GM19193 (cell line): ENCODE results near the gene NTSR1.

Experiments
- POLR2A ChIP-seq: IDR thresholded peaks from 4 replicates; pipeline ENCODE4 v1.6.1; 2011; ENCODE audit not compliant: insufficient read depth, insufficient read length; ENCODE audit errors: extremely low read depth

NTSR1 gene

DNA sequence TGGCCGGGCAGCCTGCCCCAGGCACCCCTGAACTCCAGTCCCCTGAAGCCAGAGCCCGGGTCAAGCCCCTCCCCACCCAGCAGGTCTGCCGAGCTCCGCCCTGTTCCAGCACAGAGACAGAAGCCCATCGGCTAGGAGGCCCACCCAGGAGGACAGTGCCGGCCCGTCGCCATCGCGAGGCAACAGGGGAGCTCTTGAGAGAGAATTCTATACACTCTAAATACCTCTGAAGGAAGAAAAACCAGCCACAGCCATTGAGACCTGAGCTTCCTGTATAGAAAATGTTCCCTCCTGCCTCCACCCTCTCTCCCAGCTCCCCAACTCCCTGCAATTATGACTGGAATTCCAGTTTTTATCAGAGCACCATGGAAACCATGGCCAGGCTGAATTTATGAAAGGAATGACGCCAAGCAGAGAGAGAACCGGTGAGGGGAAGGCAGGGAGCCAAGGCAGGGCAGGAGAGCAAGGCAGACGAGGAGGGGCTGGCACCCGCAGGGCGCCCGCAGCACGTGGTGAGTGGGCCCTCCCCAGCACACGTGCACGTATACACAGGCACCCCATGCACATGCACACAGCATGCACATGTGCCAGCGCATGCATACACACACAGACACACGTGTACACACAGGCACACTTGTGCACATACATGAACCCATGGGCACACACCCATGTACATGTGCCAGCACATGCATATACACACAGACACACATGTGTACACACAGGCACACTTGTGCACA lies 60.1 kb downstream of the NTSR1 start:
- TF ChIP-seq POLR2A: no peak

DNA sequence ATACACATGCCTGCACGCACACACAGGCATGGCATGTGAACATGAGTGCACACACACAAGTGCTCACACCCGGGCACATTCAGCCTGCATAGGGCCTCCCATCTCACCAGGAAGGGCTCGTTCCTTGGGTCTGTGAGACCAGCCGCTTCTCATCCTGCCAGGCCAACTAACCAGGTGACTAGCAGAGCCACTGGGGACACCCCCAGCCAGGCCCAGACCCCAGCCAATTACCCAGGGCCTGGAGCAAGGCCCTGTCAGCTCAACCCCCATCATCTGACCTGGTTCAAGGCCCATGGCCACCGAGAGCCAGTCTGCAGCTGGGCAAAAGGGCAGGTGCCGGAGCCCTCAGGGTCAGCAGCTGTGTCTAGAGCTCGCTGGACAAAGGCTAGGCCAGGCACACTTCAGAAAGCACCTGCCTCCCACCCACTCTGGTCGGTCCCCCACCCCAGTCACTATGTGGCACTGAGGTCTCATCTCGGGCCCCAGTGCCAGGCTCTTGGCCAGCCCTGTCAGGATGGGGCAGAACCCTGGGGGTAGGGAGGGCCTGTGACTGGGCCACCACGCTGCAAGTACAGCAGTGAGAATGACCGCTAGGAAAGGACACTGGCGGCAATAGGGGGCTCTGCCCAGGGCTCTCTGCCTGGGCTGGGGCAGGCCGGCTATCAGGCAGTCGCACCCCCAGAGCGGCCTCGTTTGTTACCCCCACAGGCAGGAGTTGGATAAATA lies 60.9 kb downstream of the NTSR1 start:
- TF ChIP-seq POLR2A: no peak

DNA sequence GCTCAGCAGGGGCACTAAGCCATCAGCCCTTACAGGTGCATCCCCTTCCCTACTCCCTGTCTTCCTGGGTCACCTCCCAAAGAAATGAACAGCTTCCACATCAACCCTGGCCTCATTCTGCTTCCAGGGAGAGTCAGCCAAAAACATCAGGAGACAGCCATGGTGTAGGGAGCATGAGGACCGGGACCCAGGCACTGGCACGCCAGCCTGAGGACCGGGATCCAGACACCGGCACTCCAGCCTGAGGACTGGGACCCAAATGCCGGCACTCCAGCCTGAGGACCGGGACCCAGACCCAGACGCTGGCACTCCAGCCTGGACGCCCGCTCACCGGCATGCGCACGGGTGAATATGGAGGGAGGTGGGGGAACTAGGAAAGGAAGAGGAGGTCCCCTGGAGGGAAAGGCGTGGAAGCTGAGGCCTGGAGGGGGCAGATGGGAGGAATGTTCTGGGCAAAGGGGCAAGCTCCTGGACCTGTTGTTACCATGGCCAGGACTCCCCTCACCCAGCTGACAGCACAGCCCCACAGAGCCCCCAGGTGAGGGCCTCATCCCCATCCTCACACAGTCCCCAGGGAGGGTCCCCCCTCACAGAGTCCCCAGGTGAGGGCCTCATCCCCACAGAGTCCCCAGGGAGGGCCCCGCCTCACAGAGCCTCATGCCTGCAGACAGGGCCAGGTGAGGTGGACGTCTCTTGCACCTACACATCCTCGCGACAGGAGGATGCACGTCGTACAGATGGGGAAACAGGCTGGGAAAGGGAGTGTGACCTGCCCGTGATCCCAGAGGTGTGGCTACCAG lies 61.7 kb downstream of the NTSR1 start:
- TF ChIP-seq POLR2A: no peak

DNA sequence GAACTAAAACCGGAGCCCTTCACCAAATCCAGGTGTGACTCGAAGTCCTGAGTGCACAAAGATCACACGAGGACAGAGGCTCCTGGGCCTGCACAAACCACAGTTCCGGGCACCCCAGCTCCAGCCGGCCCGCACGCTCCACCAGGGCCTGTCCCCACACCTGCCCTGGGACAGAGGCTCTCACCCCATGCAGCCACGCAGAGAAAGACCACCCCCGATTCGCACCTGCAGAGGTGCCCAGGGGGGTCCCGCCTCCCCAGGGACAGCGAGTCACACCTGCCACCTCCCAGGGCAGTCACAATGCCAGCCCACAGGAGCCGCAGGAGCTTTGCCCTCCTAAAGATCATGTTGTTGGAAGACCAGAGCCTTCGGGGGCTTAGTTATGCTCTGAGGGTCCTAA lies 62.3 kb downstream of the NTSR1 start:
- TF ChIP-seq POLR2A: no peak

DNA sequence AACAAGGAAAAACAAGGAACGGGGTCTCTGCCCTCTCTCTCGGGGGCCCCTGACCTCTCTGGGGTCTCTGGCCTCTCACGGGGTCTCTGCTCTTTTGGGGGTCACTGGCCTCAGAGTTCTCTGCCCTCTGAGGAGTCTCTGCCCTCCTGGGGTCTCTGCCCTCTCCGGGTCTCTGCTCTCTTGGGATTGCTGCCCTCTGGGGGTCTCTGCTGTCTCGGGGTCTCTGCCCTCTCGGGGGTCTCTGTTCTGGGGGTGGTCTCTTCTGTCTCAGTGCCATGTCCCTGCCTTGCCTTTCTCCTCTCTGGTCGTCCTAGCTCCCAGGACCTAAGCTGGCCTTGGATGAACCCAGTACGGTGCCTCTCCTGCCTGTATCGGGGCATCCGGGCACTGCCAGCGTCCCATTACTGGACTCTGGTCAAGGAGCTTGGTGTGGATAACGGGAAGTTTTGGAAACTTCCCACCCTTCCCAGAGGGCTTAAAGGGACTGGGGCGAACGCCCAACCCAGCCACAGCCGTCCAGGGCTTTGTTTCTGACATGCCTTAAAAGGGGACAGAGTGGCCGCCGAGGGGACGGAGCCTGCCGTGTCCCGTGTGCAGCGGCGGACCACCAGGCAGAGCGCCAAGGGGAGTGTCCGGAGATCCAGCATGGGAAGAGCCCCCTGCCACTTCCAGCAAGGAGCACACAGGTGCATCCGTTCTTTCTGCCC lies 62.9 kb downstream of the NTSR1 start:
- TF ChIP-seq POLR2A: no peak

DNA sequence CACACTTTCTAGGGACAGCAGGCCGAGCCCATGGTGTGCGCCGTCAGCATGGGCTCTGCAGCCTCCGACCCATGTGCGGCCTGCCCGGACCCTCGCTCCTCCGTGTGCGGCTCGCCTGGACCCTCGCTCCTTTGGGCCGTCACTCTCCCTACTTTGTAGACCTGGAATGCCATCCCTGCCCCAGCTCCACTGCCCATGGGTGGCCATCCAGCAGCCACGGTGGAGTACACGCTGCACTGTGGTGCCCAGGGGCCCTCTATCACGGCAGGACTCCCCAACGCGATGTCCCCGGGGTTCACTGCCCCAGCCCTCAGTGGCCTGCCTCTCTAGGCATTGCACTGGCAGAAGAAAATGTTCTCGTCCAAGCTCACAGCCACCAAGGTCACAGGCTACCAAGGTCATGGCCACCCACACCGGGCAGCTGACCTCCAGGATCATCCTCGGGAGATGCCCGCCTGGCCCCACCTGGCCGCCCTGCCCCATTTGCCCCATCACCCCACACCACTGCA lies 63.5 kb downstream of the NTSR1 start:
- no peak for TF ChIP-seq POLR2A

DNA sequence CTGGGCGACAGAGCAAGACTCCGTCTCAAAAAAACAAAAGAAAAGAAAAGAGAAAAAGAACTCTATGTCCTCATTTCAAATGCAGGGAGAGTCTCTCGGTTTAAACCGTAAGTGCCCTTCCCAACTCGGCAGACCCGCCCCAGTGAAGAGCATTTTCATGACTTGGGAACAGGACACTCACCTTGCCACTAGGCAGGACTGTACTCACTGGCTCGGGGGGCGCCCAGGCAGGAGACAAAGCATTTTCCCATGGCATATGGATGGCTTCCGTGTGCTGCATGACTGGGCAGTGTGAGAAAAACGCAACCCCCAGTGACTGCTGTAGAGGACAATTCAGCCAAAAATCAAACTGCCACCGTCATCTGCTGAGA lies 64.0 kb downstream of the NTSR1 start:
- TF ChIP-seq POLR2A: no peak

DNA sequence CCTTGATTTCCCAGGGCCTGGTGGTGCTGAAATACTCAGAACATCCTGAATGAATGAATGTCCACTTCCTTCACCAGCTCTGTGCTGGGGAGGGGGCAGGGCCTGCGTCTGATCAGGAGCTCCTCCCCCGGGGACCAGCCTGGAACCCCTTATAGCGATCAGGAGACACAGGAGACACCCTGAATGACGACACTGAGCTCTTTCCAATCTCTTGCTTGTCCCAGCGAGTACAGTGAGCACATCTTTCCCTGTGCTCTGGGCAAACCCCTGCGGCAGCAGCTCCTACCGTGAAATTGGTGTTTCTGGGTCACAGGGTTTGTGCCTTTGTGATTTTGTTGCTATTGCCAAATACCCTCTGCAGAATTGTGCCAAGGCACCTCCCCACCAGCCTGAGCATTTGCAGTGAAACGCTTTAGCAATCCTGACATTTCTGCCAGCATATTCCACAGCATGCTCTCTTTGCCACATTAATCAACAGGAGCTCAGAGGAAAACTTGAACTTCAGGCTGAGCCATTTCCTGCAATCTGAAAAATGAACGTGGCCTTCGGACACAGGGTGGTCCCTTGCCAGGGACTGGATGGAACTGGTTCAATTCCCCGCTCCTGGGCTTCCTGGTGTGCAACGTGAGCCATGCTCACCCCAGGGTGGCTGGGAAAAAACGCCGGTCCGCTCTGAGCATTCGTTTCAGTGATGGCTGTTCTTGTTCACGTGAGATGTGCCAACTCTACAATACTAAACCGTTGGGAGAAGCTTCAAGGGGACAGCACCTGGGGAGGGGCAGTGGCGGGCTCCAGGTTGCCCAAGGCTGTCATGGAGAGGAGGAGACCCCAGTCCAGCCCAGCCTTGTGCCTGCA lies 64.6 kb downstream of the NTSR1 start:
- TF ChIP-seq POLR2A: no peak

DNA sequence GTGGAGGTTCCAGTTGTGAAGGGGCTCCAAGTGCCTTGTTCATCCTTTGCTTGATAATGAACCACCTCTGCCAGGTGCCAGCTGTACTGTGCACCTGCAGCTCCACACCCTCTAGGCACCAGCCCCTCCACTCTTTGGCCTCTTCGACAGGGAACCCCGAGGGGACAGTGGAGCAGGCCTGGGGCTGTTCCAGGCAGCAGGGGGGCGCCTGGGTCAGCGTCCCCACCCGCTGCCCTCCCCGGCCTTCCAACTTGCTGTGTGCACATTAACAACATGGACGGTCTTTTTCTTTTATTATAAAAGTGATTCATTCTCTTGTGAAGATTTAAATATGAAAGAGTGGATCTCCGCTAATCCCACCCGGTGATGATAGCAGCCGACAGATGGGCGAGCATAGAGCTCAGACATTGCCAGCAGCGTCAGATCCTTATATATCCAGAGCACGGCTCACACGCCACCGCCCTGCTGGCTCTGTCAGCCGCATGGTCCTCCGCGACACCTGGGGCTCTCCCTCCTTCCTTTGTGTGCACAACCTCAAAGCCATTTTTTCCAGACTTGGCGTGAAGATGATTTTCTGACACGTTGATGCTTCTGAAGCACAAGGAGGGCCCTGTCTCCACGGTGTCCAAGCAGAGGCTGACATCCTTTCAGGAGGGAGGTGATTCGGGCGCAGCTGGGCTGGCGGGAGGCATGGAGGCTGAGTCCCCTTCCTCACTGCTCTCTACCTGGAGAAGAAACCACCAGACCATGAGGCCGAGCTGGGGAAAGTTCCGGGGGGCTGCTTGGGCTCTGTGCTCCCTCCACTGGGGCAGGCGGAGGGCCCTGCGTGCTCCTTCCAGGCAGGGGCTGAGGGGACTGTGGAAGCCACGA lies 65.4 kb downstream of the NTSR1 start:
- no peak for TF ChIP-seq POLR2A

DNA sequence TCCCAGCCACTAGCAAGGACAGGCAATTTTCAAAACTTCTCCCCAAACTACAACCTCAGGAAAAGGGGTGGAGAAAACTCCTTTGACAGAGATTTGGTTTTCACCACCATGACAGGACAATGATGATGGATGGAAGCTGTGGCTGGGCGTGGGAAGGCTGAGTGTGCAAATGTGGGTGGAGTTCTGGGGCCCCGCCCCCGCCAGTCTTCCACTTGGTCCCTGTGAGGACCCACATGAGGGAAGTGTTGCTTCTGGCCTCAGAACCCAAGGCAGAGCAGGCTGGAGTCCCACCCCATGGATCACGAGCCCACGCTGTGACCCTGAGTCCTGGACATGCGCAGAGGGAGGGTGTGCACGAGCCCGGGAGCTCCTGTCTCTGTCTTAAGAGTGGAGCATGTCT lies 66.1 kb downstream of the NTSR1 start:
- TF ChIP-seq POLR2A: no peak

DNA sequence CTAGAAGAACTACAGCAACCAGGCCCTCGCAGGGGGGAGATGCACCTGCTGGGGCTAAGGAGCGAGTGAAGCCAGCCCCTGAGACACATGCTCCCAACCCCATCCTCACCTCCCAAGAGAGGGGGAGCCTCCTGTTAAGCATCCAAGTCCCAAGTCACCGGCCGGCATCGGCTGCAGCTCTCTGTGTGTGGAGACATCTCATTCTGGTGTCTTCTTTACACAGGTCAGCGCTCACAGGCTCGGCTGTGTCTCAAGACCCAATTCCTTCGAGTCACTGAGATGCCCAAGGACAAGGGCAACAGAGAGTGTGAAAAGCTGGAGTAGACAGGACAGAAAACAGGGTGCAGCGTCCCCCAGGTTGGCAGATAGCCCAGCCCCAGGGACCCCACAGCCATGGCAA lies 66.6 kb downstream of the NTSR1 start:
- no peak for TF ChIP-seq POLR2A

DNA sequence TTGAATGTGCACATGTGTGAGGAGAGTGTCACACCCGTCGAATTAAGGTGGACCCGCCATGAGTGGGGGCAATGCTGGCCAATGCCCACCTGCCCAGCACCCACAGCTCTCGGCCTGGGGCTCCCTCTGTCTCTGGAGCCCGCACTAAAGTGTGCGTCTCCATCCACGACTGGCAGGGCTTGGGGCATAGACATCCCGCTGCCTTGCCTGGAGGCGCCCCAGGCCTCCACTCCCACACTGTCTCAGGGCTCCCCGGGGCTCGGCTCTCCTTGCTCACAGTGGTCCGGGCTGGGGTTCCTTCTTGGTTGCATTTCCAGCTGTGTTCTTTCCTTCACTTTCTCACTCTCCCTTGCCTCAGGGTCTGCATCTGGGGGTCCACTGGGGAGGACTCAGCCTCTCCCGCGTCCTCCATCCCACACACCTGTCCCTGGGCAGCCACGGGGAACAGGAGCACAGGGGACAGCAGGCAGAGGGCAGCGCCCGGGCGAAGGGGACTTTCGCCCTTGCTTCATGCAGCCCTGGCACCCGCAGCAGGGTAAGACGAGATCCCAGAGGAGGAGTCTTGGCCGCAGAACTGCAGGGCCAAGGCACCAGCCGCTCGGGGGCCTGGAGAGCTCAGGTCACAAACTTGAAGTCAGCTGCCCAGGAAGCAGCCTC lies 67.5 kb downstream of the NTSR1 start:
- no peak for TF ChIP-seq POLR2A
